PC-3 (cell line): ENCODE results near the gene RAB31. TPM values are rescaled to one million over a fixed set of nuclear protein-coding genes. Genes with fewer than 3 reads are reported as not detected.
"Not testable (repeated sequence)": the region's sequence is repeated elsewhere in the genome, so short reads cannot be mapped to it uniquely, and the experiment has no call there.

ENCODE experiments used
- ATAC-seq: fragments of 200-7000 bp; cut with Tn5 transposase; 2 replicates; pipeline ENCODE4 v1.9.1; 2020; ENCODE audit warnings: mild to moderate bottlenecking, moderate library complexity
- BruUV-seq: library from RNA; stranded (reverse); fragments of 400-500 nt; replicated peaks from 2 replicates; lab custom pipeline; 2021; lab: Mats Ljungman, UMichigan
- CTCF ChIA-PET: fragments of 300-600 bp; sonication (Branson Sonifier 250); formaldehyde crosslinking; loops from one replicate; lab custom pipeline; 2022; ENCODE audit warnings: antibody characterized with exemption; lab: Charles Lee
- POLR2A ChIA-PET: fragments of 300-600 bp; sonication (Branson Sonifier 250); formaldehyde crosslinking; loops from one replicate; lab custom pipeline; 2022; ENCODE audit warnings: antibody characterized with exemption; ENCODE audit not compliant: unreplicated experiment; lab: Charles Lee
- DNase-seq: peaks from one replicate; pipeline ENCODE4 v3.0.0-alpha.2; 2015
- H2AFZ ChIP-seq: fragments of 300-600 bp; sonication (generic); 2 replicates; pipeline ENCODE4 v1.6.0; 2016; ENCODE audit warnings: antibody characterized with exemption, low read length
- H3F3A ChIP-seq: fragments of 300-600 bp; sonication (generic); one replicate; pipeline ENCODE4 v1.6.0; 2017; ENCODE audit warnings: antibody characterized with exemption, low read length, control low read depth, mild to moderate bottlenecking; ENCODE audit not compliant: unreplicated experiment
- H3K27ac ChIP-seq: fragments of 300-600 bp; sonication (generic); 2 replicates; pipeline ENCODE4 v1.5.1; 2016; ENCODE audit warnings: mild to moderate bottlenecking, low read length
- H3K27me3 ChIP-seq: fragments of 300-600 bp; sonication (generic); 2 replicates; pipeline ENCODE4 v1.6.1; 2016; ENCODE audit warnings: low read length, mixed read lengths
- H3K36me3 ChIP-seq: fragments of 300-600 bp; sonication (generic); 2 replicates; pipeline ENCODE4 v1.6.1; 2016; ENCODE audit warnings: low read depth, mixed run types, low read length, mixed read lengths
- H3K4me1 ChIP-seq: fragments of 300-600 bp; sonication (generic); 2 replicates; pipeline ENCODE4 v1.5.1; 2016; ENCODE audit warnings: low read length; ENCODE audit not compliant: insufficient read depth
- H3K4me2 ChIP-seq: fragments of 300-600 bp; sonication (generic); 2 replicates; pipeline ENCODE4 v1.6.0; 2016; ENCODE audit warnings: low read length
- H3K4me3 ChIP-seq: fragments of 300-600 bp; sonication (generic); 2 replicates; pipeline ENCODE4 v1.5.1; 2016; ENCODE audit warnings: mild to moderate bottlenecking, low read length, mixed read lengths
- H3K79me2 ChIP-seq: fragments of 300-600 bp; sonication (generic); 2 replicates; pipeline ENCODE4 v1.6.1; 2017; ENCODE audit warnings: low read length, mixed read lengths
- H3K9ac ChIP-seq: fragments of 300-600 bp; sonication (generic); 2 replicates; pipeline ENCODE4 v1.6.0; 2016; ENCODE audit warnings: mild to moderate bottlenecking, low read length
- H3K9me2 ChIP-seq: fragments of 300-600 bp; sonication (generic); replicated peaks from 2 replicates; pipeline ENCODE4 v1.6.1; 2016; ENCODE audit warnings: mixed run types, low read length, mixed read lengths
- H3K9me3 ChIP-seq: fragments of 300-600 bp; sonication (generic); 2 replicates; pipeline ENCODE4 v1.6.1; 2016; ENCODE audit warnings: low read length, mixed read lengths
- H4K20me1 ChIP-seq: fragments of 300-600 bp; sonication (generic); 2 replicates; pipeline ENCODE4 v1.6.1; 2016; ENCODE audit warnings: low read length, mixed read lengths
- CTCF ChIP-seq: fragments of 300-600 bp; sonication (generic); conservative IDR thresholded peaks from 2 replicates; pipeline ENCODE4 v1.5.1; 2017; ENCODE audit warnings: antibody characterized with exemption, low read depth, mild to moderate bottlenecking, low read length
- EZH2 ChIP-seq: fragments of 300-600 bp; sonication (generic); IDR thresholded peaks from one replicate; pipeline ENCODE4 v1.6.1; 2017; ENCODE audit warnings: antibody characterized with exemption, mild to moderate bottlenecking, low read length; ENCODE audit not compliant: unreplicated experiment
- EZH2phosphoT487 ChIP-seq: fragments of 300-600 bp; sonication (generic); IDR thresholded peaks from 2 replicates; pipeline ENCODE4 v1.6.1; 2018; ENCODE audit warnings: mild to moderate bottlenecking, antibody characterized with exemption, low read length, borderline replicate concordance
- intact Hi-C: fragments of 100-400 bp; cut with micrococcal nuclease; formaldehyde crosslinking; loops from 2 replicates; pipeline ENCODE4 v1.9.0; 2023
- total RNA-seq: library from RNA; depleted of rRNA; stranded (reverse); fragments of >200 nt; gene quantifications from 2 replicates; pipeline ENCODE4 v1.2.3, GENCODE V29; 2014

The RAB31 gene
- total RNA-seq, 1 experiment from 2014 or later: 3.8 TPM

- 0 out of 2 replicates have a peak, but pooled peaks cover 8% of the 10 kb centered on the region for H3K4me1 ChIP-seq
- no TSS peak for BruUV-seq
- POLR2A ChIA-PET: no interaction called here
- no peak overlapping the region for H3K27ac ChIP-seq
- no peak overlapping the region for H3K9ac ChIP-seq
- no peaks in the 10 kb centered on the region for H3F3A ChIP-seq
- no peak overlapping the region for H2AFZ ChIP-seq
- H3K4me2 ChIP-seq: no peak overlapping the region
- no peaks in the 10 kb centered on the region for H3K36me3 ChIP-seq
- no peaks in the 10 kb centered on the region for H4K20me1 ChIP-seq
- TF ChIP-seq EZH2phosphoT487 (no peak), EZH2 (no peak), CTCF (no peak)
- intact Hi-C loops: no loop called here
- CTCF ChIA-PET: no interaction called here
- H3K9me2 ChIP-seq: no peaks in the 10 kb centered on the region
- H3K4me3 ChIP-seq: no peak overlapping the region
- no peaks in the 10 kb centered on the region for H3K9me3 ChIP-seq
- H3K79me2 ChIP-seq: no peaks in the 10 kb centered on the region
- no peak for ATAC-seq
- no peak for DNase-seq
- H3K27me3 ChIP-seq: no peaks in the 10 kb centered on the region
Measured at GRCh38 chr18:9887992-9888391, 179.9 kb downstream of the RAB31 start.

- ChIA-PET POLR2A (no interaction called here), CTCF (no interaction called here)
- Histone ChIP-seq H3K9ac (no peak overlapping the region), H3K27me3 (no peaks in the 10 kb centered on the region), H3K4me3 (no peak overlapping the region), H4K20me1 (no peaks in the 10 kb centered on the region), H3K9me2 (no peaks in the 10 kb centered on the region), H3K4me1 (0 out of 2 replicates have a peak, but pooled peaks cover 8% of the 10 kb centered on the region), H3F3A (no peaks in the 10 kb centered on the region), H2AFZ (no peak overlapping the region), H3K9me3 (no peaks in the 10 kb centered on the region), H3K79me2 (no peaks in the 10 kb centered on the region), H3K4me2 (no peak overlapping the region), H3K36me3 (no peaks in the 10 kb centered on the region), H3K27ac (no peak overlapping the region)
- ATAC-seq: no peak
- no peak for DNase-seq
- intact Hi-C loops: no loop called here
- no TSS peak for BruUV-seq
- TF ChIP-seq CTCF (no peak), EZH2 (no peak), EZH2phosphoT487 (no peak)
Measured at GRCh38 chr18:9890196-9890595, 182.1 kb downstream of the RAB31 start.

- Histone ChIP-seq H3K4me1 (0 out of 2 replicates have a peak, but pooled peaks cover 8% of the 10 kb centered on the region), H3K79me2 (no peaks in the 10 kb centered on the region), H3K9me2 (no peaks in the 10 kb centered on the region), H2AFZ (no peak overlapping the region), H4K20me1 (no peaks in the 10 kb centered on the region), H3K9ac (no peak overlapping the region), H3K4me2 (no peak overlapping the region), H3K27ac (no peak overlapping the region), H3F3A (no peaks in the 10 kb centered on the region), H3K9me3 (no peaks in the 10 kb centered on the region), H3K27me3 (no peaks in the 10 kb centered on the region), H3K4me3 (no peak overlapping the region), H3K36me3 (no peaks in the 10 kb centered on the region)
- CTCF ChIA-PET: no interaction called here
- no peak for TF ChIP-seq EZH2phosphoT487
- TF ChIP-seq CTCF: no peak
- no peak for TF ChIP-seq EZH2
- DNase-seq (no peak), ATAC-seq (no peak)
- BruUV-seq: no TSS peak
- intact Hi-C loops: no loop called here
- POLR2A ChIA-PET: no interaction called here
Measured at GRCh38 chr18:9890957-9891356, 182.9 kb downstream of the RAB31 start.

- H3K4me3 ChIP-seq, H3K9ac ChIP-seq, H4K20me1 ChIP-seq, H3K36me3 ChIP-seq, intact Hi-C loops, H3K4me2 ChIP-seq, H3K27me3 ChIP-seq, H2AFZ ChIP-seq, H3F3A ChIP-seq, H3K9me2 ChIP-seq, H3K27ac ChIP-seq, POLR2A ChIA-PET, H3K79me2 ChIP-seq, H3K4me1 ChIP-seq, CTCF ChIA-PET, H3K9me3 ChIP-seq, BruUV-seq: not testable (repeated sequence)
- DNase-seq (peak; percentile 46), ATAC-seq (peak; percentile 29; the same call in 1 of the 2 replicates)
Measured at GRCh38 chr18:9891515-9891914, 183.4 kb downstream of the RAB31 start.
